ENCODE measurements around the gene BCL2L2.

BCL2L2 gene

DNA sequence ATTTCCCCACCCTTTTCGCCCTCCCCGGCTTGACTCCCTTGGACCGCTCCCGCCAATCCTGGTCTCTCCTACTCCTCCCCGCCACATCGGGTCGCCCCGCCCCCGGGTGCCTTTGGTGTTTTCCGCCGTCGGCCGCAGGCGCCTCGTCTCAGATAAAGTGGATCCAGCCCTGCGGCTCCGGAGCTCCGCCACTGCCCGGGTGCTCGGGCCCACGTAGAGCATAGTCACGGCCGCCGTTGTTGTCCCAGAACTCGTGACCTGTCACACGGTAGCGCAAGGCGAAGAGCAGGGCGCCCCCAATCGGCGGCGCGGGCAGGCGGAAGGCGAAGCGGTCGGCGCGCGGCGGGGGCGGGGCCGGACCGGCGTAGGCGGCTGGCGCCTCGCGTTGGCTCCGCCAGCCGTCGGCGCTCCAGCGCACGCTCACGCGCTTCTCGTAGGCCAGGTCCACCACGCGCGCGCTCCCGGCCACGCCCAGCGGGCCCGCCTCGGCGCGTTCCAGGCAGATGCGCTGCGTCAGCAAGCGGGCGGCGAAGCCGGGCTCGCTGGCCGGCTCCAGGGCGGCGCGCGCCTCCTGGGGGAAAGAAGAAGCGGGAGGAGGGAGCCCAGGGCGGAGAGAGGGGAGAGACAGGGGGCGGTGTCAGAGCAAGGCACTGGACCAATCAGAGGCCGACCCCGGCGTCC is 5.2 kb upstream of the BCL2L2 start:
- TF ChIP-seq, protein P1, sequence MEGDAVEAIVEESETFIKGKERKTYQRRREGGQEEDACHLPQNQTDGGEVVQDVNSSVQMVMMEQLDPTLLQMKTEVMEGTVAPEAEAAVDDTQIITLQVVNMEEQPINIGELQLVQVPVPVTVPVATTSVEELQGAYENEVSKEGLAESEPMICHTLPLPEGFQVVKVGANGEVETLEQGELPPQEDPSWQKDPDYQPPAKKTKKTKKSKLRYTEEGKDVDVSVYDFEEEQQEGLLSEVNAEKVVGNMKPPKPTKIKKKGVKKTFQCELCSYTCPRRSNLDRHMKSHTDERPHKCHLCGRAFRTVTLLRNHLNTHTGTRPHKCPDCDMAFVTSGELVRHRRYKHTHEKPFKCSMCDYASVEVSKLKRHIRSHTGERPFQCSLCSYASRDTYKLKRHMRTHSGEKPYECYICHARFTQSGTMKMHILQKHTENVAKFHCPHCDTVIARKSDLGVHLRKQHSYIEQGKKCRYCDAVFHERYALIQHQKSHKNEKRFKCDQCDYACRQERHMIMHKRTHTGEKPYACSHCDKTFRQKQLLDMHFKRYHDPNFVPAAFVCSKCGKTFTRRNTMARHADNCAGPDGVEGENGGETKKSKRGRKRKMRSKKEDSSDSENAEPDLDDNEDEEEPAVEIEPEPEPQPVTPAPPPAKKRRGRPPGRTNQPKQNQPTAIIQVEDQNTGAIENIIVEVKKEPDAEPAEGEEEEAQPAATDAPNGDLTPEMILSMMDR (IDR thresholded peaks at IDR 0.05; ENCODE audit: low read depth, low read length), result peak; percentile 47
- H3K4me3 ChIP-seq (ENCODE audit: low read depth, low read length), result peak overlapping the region; percentile 68

DNA sequence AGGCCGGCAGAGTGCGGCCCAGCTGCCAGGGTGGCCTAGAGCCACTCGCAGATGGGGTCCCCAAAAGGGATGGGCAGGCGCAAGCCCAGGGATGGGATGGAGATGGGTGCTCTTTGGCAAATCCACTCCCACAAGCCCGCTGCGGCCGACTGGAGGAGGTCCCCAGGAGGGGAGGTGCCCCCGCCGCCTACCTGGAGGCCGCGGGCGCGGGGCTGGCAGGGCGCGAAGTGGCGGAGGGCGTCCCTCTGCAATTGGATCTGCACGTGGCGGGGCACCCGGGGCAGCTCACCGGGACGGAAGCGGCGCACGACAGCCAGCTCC is 4.7 kb upstream of the BCL2L2 start:
- H3K4me3 ChIP-seq (ENCODE audit: low read depth, low read length), result peak overlapping the region; percentile 68
- TF ChIP-seq, protein P1 (IDR thresholded peaks at IDR 0.05; ENCODE audit: low read depth, low read length), result no peak

DNA sequence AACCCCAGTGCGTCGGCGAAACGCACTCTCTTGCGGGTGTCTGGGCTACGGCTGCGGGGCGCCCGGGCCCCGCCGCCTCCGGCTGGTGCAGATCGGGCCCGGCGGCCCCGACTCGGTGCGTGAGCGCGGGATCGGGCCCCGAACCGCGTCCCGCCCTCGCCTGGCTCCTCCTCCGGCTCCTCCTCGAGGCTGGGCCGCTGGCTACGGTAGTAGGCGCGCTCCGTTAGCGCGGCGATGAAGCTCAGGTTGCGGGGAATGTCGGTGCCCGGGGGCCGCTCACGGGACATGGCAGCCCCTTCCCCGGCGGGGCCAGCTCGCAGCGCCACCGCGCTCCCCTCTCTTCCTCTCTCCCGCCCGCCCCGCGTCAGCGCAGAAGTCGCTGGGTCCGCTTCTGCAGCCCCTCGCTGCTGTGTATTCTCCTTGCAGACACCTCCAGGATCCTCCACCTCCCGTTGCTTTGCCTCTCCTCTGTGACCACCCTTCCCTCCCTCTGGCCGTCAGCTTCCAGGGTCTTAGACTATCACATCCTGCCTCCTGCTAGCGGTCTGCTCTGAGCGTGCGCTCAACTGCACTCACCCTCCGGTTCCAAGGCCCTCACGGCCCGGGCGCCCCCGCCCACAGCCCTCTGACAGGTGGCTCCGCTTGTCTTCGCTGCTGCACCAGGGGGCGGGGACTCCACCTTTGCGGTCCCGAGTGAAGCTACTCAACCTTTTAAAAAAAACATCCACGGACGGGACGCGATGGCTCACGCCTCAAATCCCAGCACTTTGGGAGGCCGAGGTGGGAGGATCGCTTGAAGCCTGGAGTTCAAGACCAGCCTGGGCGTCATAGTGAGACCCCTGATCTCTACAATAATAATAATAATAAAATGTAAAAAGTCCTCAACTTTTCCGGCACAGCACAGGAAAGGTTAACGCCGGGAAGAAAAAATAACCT is 4.1 kb upstream of the BCL2L2 start, which contains the start of gene PPP1R3E:
Gene PPP1R3E (minus strand): TSS at position 570 of the 936 bp plus-strand sequence. CDS start 283 bp downstream, at position 287.
- TF ChIP-seq, protein P1 (IDR thresholded peaks at IDR 0.05; ENCODE audit: low read depth, low read length), result no peak
- H3K4me3 ChIP-seq (ENCODE audit: low read depth, low read length), result peak within 1 kb of the TSS; percentile 68

DNA sequence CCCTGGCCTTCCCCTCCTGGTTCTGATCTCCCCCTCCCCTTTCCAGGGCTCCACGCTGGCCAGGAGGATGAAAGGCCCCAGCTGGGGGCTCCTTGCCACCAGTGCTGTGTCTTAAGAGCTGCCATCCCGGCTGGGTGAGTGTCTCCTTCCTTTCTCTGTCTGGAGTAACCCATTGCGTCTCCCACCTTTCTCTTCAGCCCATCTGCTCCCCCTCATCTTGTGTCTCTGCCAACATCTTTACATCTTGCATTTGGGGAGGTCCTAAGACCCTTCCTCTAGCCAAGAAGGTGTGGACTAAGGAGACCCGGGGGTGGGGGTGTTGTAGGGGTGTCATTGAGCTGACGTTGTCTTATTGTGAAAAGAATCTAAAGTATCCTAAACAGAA is 505 bp downstream of the BCL2L2 start:
- TF ChIP-seq, protein P1 (IDR thresholded peaks at IDR 0.05; ENCODE audit: low read depth, low read length), result no peak
- H3K4me3 ChIP-seq (ENCODE audit: low read depth, low read length), result peak overlapping the region; percentile 97

DNA sequence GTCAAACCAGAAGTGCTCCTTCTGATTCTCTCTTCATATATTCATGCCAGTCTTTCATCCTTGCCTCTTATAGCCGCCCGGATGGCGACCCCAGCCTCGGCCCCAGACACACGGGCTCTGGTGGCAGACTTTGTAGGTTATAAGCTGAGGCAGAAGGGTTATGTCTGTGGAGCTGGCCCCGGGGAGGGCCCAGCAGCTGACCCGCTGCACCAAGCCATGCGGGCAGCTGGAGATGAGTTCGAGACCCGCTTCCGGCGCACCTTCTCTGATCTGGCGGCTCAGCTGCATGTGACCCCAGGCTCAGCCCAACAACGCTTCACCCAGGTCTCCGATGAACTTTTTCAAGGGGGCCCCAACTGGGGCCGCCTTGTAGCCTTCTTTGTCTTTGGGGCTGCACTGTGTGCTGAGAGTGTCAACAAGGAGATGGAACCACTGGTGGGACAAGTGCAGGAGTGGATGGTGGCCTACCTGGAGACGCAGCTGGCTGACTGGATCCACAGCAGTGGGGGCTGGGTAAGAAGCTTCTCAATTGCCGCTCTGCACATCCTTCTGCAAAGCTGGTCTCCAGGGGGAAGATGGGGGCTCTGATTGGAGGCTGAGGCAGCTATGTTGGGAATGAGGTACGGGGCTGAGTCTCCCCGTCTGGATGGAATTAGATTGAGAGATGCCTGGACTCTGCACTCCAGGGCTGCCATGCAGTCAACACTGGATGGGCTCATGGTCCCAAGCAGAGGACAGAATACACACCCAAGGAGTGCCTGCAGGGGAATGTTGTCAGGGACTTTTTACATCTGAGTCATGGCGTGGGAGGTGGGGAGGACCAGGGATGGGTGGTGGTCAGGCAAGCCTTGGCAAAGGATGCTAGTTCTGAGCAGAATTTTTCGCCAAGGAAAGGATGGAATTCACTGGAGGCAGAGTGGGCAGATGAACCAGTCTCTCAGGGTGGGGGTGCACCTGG is 1.3 kb downstream of the BCL2L2 start:
- H3K4me3 ChIP-seq (ENCODE audit: low read depth, low read length), result peak overlapping the region; percentile 97
- TF ChIP-seq, protein P1 (IDR thresholded peaks at IDR 0.05; ENCODE audit: low read depth, low read length), result no peak

DNA sequence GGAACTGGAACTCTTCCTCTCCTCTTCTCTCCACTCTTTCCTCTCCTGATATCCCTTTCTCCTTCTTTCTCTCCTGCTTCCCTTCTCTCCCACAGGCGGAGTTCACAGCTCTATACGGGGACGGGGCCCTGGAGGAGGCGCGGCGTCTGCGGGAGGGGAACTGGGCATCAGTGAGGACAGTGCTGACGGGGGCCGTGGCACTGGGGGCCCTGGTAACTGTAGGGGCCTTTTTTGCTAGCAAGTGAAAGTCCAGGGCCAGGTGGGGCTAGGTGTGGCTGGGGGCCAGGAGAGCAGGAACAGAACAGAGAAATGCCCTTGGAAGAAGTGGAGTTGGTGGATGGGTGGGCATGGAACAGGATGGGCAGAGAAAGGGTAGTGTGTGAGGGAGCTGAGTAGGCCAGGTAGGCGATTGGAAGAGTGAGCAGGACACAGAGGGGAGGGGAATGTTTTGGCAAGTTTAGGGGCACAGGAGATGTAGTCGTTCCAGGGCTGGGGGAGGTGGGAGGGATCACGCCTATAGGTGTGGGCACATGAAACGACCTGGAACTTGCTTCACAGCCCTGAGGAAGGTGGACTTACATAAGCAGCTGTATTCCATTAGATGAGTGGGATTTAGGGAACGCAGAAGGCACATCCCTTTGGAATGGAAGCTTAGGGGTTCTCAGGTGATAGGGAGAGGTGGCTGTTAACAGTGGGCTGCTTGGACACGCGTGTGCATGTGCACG is 2.2 kb downstream of the BCL2L2 start:
- TF ChIP-seq, protein P1 (IDR thresholded peaks at IDR 0.05; ENCODE audit: low read depth, low read length), result no peak
- H3K4me3 ChIP-seq (ENCODE audit: low read depth, low read length), result peak overlapping the region; percentile 97; the same call in 1 of the 2 replicates
